Measurements from ENCODE around the gene CCDC194.

Gene CCDC194

GRCh38 chr19:17406046-17406886 is 12.3 kb upstream of the CCDC194 start:
- DNase-seq (ENCODE audit: low spot score) = peak; percentile 86

GRCh38 chr19:17405250-17406045 is 11.5 kb upstream of the CCDC194 start, which contains the start of gene BST2:
BST2 (minus strand) TSS chr19:17405630; CDS start chr19:17405575, 55 bp downstream.
- peak; percentile 82 for DNase-seq (ENCODE audit: low spot score)

GRCh38 chr19:17404621-17405249 is 10.7 kb upstream of the CCDC194 start:
- no peak for DNase-seq (ENCODE audit: low spot score)

GRCh38 chr19:17404015-17404414 is 10.0 kb upstream of the CCDC194 start:
- no peak for DNase-seq (ENCODE audit: low spot score)

GRCh38 chr19:17402982-17403855 is 9.2 kb upstream of the CCDC194 start:
- no peak for DNase-seq (ENCODE audit: low spot score)

GRCh38 chr19:17401628-17402027 is 7.6 kb upstream of the CCDC194 start:
- DNase-seq (ENCODE audit: low spot score) = no peak

- no peak for DNase-seq (ENCODE audit: low spot score)
Observed at GRCh38 chr19:17398902-17399527, 5.0 kb upstream of the CCDC194 start.

GRCh38 chr19:17394891-17395415 is 957 bp upstream of the CCDC194 start:
- DNase-seq (ENCODE audit: low spot score) = no peak

GRCh38 chr19:17393002-17393401 is 994 bp downstream of the CCDC194 start:
- DNase-seq (ENCODE audit: low spot score) = no peak

GRCh38 chr19:17391371-17392151 is 2.4 kb downstream of the CCDC194 start:
- no peak for DNase-seq (ENCODE audit: low spot score)

- peak; percentile 85 for DNase-seq (ENCODE audit: low spot score)
Observed at GRCh38 chr19:17390665-17391370, 3.2 kb downstream of the CCDC194 start.

GRCh38 chr19:17389957-17390664 is 3.9 kb downstream of the CCDC194 start:
- DNase-seq (ENCODE audit: low spot score) = no peak

- DNase-seq (ENCODE audit: low spot score) = no peak
Observed at GRCh38 chr19:17389288-17389687, 4.7 kb downstream of the CCDC194 start.

GRCh38 chr19:17385878-17386611 is 8.0 kb downstream of the CCDC194 start:
- no peak for DNase-seq (ENCODE audit: low spot score)

- no peak for DNase-seq (ENCODE audit: low spot score)
Observed at GRCh38 chr19:17380426-17381138, 13.4 kb downstream of the CCDC194 start.

GRCh38 chr19:17379221-17379631 is 14.8 kb downstream of the CCDC194 start:
- no peak for DNase-seq (ENCODE audit: low spot score)

- no peak for DNase-seq (ENCODE audit: low spot score)
Observed at GRCh38 chr19:17378271-17378670, 15.7 kb downstream of the CCDC194 start.
